NB4 (cell line): ENCODE results near the gene CDC25A.

Source experiments
- DNase-seq: peaks from one replicate; pipeline ENCODE4 v3.0.0; 2010; ENCODE audit warnings: low read depth
- H3K4me3 ChIP-seq: one replicate; pipeline ENCODE4 v1.5.1; 2011; ENCODE audit warnings: mild to moderate bottlenecking, low read depth, low read length, moderate library complexity
- MYC ChIP-seq: IDR thresholded peaks from 2 replicates; pipeline ENCODE4 v1.6.1; 2011; ENCODE audit warnings: low read depth, low read length
- POLR2A ChIP-seq: IDR thresholded peaks from 2 replicates; pipeline ENCODE4 v1.6.1; 2011; ENCODE audit warnings: mild to moderate bottlenecking; ENCODE audit not compliant: insufficient read length; ENCODE audit errors: extremely low read depth
- TF ChIP-seq, protein P1 (sequence below): IDR thresholded peaks from one replicate; pipeline ENCODE4 v1.5.1; 2012; ENCODE audit warnings: low read depth, low read length
- TF ChIP-seq, protein P2 (sequence below): IDR thresholded peaks from 2 replicates; pipeline ENCODE4 v1.6.1; 2011; ENCODE audit warnings: low read depth, low read length

Gene CDC25A

DNA sequence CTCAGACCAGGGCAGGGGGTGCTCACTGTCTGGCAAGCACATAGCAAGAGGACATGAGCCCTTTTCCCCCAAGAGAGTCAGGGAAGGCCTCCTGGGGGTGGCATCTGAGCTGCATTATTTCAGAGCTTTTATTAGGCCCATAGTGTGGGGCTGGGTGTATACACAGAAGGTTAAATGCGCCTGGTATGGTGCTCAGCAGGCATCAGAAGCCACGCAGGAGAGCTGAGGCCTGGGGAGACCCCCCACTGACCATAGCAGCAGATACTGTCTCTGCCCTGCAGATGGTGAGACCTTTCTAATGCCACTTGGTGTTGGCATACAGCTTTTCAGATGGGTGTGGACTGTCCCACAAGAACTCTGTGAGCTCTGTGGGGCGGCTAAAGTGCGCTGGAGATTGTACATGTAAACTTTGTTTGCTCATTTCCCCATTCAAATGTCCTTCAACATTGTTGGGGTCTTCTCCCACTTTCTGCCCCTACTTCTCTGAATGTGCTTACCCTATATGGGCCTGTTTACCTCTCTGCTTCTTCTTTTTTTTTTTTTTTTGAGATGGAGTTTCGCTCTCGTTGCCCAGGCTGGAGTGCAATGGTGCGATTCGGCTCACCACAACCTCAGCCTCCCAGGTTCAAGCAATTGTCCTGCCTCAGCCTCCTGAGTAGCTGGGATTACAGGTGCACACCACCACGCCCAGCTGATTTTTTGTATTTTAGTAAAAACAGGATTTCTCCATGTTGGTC lies 62.2 kb downstream of the CDC25A start:
- TF ChIP-seq, protein P1, sequence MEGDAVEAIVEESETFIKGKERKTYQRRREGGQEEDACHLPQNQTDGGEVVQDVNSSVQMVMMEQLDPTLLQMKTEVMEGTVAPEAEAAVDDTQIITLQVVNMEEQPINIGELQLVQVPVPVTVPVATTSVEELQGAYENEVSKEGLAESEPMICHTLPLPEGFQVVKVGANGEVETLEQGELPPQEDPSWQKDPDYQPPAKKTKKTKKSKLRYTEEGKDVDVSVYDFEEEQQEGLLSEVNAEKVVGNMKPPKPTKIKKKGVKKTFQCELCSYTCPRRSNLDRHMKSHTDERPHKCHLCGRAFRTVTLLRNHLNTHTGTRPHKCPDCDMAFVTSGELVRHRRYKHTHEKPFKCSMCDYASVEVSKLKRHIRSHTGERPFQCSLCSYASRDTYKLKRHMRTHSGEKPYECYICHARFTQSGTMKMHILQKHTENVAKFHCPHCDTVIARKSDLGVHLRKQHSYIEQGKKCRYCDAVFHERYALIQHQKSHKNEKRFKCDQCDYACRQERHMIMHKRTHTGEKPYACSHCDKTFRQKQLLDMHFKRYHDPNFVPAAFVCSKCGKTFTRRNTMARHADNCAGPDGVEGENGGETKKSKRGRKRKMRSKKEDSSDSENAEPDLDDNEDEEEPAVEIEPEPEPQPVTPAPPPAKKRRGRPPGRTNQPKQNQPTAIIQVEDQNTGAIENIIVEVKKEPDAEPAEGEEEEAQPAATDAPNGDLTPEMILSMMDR: no peak
- TF ChIP-seq MYC (no peak), POLR2A (no peak)
- TF ChIP-seq, protein P2, sequence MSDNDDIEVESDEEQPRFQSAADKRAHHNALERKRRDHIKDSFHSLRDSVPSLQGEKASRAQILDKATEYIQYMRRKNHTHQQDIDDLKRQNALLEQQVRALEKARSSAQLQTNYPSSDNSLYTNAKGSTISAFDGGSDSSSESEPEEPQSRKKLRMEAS: no peak
- DNase-seq: no peak
- H3K4me3 ChIP-seq: no peak overlapping the region

DNA sequence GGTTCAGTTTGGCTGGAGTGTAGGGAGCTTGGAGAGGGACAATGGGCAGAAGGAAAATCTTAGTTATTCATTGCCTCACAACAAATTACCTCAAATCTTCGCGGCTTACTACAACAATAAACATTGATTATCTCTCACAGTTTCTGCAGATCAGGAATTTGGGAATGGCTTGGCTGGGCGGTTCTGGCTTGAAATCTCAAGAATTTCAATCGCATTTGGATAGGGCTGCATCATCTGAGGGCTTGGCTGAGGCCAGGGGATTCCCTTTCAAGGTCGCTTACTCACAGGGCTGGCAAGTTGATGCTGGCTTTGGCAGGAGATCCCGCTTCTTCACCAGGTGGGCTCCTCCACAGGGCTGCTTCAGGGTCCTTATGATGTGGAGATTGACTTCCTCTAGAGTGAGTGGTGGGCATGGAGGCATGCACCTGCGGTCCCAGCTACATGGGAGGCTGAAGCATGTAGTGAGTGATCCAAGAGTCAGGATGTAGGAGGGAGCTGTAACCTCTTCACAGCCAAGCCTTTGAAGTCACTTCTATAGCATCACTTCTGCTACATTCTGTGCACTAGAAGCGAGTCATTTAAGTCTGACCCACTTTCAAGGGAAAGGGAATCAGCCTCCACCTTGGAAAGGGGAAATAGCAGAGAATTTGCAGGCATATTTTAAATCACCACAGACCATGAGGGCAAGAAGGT lies 63.1 kb downstream of the CDC25A start:
- TF ChIP-seq, protein P1: no peak
- TF ChIP-seq POLR2A (no peak), MYC (no peak)
- TF ChIP-seq, protein P2: no peak
- no peak overlapping the region for H3K4me3 ChIP-seq
- no peak for DNase-seq

DNA sequence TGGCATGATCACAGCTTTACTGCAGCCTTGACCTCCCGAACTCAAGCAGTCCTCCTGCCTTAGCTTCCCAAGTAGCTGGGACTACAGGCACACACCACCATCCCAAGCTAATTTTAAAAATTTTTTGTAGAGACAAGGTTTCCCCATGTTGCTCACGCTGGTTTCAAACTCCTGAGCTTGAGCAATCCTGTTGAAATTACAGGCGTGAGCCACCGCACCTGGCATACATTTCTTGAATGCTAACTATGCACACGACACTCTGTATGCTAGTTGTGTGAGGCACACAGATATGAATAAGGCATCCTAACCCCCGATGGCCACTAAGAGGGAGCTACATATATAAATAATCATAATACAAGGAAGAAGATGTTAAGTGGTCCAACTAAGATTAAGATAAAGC lies 64.9 kb downstream of the CDC25A start:
- TF ChIP-seq, protein P1: no peak
- TF ChIP-seq POLR2A (no peak), MYC (no peak)
- TF ChIP-seq, protein P2: no peak
- no peak overlapping the region for H3K4me3 ChIP-seq

DNA sequence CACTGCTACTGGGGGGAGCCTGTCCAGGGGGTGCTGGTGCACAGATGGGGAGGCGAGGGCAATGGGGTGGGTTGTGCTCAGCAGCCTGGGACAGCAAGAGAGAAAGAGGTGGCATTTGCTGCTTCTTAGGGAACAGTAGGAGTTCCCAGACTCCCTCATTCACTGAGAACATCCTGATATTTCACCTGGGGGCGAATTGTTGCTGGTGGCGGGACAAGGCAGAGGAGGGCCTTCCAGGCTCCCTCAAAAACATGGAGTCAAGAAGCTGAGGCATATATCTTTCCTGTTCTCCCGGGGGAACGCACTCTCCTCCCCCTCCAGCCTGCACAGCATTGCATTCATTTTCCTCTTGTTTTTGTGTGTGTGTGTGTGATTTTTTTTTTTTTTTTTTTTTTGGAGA lies 65.7 kb downstream of the CDC25A start:
- H3K4me3 ChIP-seq: no peak overlapping the region
- TF ChIP-seq, protein P1: no peak
- TF ChIP-seq MYC (no peak), POLR2A (no peak)
- TF ChIP-seq, protein P2: no peak
- no peak for DNase-seq

More for the DNA sequence above, 64.9 kb downstream of the CDC25A start:
- no peak for DNase-seq

DNA sequence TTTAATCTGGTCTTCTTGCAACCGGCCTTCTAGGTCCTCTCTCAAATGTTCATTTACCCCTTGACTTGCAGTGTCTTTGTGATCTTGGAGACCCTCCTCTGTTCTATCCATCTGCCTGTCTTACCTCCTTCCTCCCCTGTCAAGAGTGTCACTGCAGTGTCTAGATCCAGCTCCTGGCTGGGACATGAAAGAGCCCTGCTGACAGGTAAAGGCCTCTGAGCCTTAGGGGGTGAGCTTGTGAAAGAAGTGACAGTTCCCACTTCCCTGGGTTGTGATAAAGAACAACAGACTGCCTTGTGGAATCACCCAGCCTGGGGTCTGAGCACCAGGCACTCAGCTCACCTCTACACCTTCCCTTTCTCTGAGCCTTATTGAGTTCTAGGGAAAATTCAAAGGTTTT lies 68.0 kb downstream of the CDC25A start:
- DNase-seq: no peak
- TF ChIP-seq, protein P2: no peak
- TF ChIP-seq, protein P1: no peak
- TF ChIP-seq POLR2A (no peak), MYC (no peak)
- H3K4me3 ChIP-seq: no peak overlapping the region
